Medulla oblongata (tissue), 1 donor: ENCODE data around the gene PPP1R12B.
A peak's percentile ranks its signal among the peaks of the same experiment; 100 is the strongest.
"Not testable (repeated sequence)": the region's sequence is repeated elsewhere in the genome, so short reads cannot be mapped to it uniquely, and the experiment has no call there.

Source experiments
- DNase-seq: peaks from one replicate; pipeline ENCODE4 v3.0.0-alpha.2; 2015; ENCODE audit errors: extremely low spot score

Gene PPP1R12B

GRCh38 chr1:202584707-202585589 is 236.4 kb downstream of the PPP1R12B start:
- no peak for DNase-seq

DNA sequence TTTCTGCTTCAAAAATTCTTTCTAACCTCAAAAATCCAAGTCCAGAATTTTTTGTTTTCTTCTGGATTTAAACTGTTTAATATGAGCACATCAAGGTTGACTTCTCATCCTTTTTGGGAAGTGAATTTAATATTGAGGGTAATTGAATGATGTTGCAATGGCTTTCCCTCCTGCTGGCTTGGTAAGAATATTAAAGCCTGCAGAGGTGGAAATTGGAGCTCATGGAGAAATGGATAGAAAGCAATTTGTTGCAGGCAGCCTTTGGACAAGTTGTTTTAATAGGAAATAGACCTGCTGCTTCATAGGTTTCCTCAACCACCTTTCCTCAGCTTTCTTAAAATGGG is 237.1 kb downstream of the PPP1R12B start:
- DNase-seq = no peak

GRCh38 chr1:202586018-202586821 is 237.7 kb downstream of the PPP1R12B start:
- DNase-seq = peak; percentile 67

DNA sequence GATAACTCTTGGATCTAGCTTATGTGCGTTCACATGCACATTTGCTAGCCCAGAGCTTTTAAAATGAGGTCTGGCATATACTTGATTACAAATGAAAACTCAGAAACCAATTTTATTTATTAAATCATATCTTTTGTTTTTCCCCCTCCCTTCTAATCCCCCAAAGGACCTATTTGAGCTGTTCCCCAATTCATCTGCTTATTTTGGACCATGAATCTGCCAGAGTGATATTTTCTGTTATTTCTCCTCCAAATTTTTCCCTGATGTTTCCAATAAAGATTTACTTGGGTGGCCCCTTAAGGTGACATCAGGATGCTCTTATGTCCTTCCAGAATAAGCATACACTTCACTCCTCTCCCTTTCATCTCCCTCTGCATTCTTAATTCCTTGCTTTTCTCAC is 238.4 kb downstream of the PPP1R12B start:
- no peak for DNase-seq

DNA sequence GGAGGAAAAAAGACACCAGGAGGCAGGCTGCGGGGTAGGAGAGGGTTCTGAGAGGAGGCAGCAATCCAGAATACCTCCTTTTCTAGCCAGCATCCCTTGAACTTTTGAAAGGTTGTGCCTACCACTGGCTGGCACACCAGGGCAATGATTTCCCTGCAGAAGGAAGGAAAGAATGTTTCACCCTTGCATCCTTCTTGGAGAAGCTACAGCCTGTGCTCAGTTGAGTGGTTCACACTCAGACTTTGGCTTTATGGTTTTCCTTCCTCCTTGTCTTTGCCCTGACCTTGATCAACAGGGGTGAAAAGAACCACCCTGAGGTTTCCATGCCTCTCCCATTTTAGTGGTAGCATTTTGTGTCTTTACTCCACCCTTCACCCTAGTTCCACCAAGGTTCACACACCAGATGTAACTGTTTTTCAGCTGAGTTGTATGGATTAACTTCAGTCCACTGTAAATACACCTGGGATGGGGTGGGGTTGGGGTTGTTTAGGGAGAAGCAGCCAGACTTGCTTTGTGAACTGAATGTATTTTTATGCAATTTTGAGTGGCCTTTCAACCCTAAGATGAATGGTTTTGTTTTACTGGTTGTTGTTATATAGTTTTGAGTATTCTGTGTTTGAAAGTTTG is 239.5 kb downstream of the PPP1R12B start:
- no peak for DNase-seq

DNA sequence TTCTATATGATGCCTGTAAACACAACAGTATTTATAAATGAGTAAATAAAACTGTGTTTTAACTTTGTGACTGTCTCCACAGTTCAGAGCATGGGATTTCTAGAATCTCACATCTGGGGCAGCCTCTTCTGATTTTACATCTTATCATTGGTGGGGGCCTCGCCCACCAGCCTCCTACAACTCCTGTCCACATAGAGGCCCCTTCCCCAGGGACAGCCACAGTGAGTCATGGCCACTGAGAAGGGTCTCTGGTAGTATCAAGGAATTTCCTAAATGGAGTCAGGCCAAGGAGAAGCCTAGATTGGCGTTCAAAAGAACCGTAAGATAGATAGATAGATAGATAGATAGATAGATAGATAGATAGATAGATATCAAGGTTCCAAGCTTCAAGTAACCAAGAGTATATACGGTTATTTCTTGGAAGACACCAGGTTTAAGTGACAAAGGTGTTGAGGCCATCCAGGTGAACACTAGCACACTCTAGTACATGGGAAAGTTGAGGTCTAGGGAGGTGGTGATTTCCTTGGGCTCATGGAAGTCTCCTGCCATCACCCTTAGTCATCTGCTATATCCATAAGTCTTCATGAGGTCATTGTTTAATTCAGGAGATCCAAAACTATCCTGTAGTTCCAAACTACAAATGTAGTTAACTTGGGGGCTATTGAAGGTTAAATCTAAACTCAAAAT is 240.1 kb downstream of the PPP1R12B start:
- no peak for DNase-seq

DNA sequence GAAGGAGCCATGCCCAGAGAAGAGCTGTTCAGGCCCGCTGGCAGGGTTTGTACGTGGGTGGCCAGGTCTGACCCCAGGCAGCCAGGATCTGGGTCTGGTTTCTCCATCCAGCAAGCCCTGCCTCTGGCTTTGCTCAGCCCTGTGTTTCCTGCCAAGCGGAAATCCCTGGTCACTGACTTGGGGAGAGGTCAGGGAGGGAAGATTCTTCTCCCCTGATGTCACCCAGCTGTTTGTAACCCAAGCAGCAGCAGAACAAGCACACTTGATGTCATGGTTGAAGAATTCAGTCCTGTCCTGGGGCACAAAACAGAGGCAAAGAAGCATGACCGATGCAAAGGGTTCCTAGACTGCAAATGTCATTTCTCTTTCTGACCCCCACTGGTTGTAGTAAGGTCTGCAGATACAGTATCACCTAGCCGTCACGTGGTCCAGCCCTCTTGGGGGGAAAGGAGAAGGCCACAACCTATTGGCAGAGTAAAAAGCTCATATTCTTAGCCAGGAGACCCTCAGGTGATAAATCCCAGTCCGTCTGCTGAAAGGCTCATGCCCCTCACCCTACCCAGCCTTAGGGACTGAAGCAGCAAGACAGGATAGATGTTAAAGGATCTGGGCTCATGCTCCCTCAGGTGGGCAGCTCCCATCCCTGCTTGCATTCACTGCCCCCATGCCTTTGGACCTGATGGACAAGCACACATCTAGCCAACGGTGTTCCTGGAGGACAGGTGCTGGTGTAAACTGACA is 240.9 kb downstream of the PPP1R12B start:
- DNase-seq = no peak

DNA sequence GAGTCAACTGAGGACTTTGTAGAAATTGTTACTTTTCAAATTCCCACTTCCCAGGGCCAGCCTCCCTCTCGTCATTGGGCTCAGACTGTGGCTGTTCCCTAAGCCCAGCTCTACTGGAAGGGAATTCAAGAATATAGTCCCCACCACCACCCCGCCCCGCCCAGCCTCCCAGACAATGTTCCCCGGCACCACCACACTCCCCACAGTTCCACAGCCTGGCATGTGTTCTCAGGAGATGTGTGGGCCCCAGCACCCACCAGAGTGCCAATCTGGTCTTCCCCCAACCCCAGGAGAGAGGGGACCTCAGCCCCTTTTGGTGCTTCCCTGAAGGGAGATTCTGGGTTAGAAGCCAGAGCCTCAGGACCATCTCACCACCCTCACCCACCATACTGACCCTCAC is 241.6 kb downstream of the PPP1R12B start:
- no peak for DNase-seq

- no peak for DNase-seq
Measured at GRCh38 chr1:202590975-202591411, 242.5 kb downstream of the PPP1R12B start.

GRCh38 chr1:202591515-202591914 is 243.0 kb downstream of the PPP1R12B start:
- DNase-seq = no peak

DNA sequence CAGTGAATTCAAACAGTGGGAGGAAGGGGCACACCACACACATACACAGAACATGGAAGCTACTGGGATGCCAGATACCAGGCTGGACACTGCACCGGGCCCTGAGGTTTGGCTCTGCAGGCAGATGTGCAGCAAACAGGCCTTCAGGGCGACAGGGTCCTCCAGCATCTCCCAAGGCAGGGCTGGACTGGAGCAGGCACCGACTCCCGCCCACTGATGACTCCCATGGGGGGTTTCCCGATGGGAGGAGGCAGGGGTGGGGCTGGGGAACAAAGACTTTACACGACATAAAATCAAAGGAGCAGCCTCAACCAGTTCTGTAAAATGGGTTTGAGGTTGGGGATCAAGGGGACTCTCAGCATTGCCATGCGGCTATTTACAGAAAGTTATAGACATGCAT is 243.6 kb downstream of the PPP1R12B start:
- no peak for DNase-seq

- no peak for DNase-seq
Measured at GRCh38 chr1:202593845-202594244, 245.3 kb downstream of the PPP1R12B start.

DNA sequence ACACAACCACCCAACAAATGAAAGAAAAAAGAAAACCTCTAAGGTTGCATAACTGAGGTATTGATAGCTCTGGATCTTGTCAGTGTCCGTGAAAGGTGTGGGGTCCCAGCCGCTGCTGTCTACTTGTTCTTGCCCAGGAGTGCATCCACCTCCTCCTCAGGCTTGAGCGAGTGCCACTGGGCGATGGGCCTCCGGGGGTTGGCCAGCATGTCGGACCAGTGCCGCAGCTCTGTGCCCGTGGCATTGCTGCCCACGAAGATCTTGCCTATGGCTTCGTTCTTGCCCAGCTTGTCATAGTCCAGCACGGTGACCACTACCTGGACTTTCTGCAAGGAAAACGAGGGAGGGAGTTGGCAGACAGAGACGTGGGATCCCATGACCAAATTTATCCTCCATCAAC is 248.1 kb downstream of the PPP1R12B start:
- DNase-seq = no peak

- DNase-seq = no peak
Measured at GRCh38 chr1:202597090-202597761, 248.7 kb downstream of the PPP1R12B start.

DNA sequence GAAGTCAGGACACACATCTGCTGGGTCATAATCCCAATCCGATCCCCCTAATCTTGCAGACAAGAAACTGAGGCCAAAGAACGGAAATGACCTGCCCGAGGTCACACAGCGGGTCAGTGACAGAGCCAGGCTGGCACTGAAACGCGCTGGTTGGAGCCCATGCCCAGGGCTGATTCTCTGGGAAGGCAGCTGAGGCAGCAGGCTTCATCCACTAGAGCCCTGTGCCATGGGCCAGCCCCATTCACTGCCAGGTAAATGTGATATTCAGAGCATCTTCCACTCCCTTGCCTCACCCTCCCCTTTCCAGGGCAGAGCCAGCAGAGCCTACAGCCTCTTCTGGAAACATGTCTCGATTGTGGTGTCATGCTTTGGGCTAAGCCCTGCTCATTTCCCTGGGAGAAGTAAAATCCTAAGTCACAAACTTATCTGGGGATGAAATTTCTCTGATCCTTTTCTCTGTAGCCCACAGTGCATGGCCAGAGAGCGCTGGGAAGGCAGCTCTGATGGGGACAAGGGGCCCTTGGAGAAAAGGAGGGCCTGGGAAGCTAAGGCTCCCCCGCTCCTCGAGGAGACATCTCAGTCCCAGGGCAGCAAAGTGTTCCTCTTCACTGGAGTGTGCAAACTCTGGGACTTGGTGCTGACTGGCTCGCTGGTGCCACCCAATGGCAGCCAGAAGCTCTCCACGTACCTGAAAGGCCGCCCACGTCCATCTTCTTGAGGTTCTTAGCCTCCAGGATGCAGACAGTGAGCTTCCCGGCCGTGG is 251.4 kb downstream of the PPP1R12B start:
- DNase-seq = peak; percentile 29

GRCh38 chr1:202600432-202601041 is 252.0 kb downstream of the PPP1R12B start:
- no peak for DNase-seq

- DNase-seq = no peak
Measured at GRCh38 chr1:202603435-202603834, 254.9 kb downstream of the PPP1R12B start.

GRCh38 chr1:202605515-202605914 is 257.0 kb downstream of the PPP1R12B start:
- no peak for DNase-seq

GRCh38 chr1:202612036-202612435 is 263.5 kb downstream of the PPP1R12B start:
- DNase-seq = not testable (repeated sequence)
